GM18526 (cell line): ENCODE measurements around the gene CTBS.

Experiments used
- POLR2A ChIP-seq: IDR thresholded peaks from 3 replicates; pipeline ENCODE4 v1.6.1; 2011; ENCODE audit not compliant: insufficient read length; ENCODE audit errors: extremely low read depth

Gene CTBS

DNA sequence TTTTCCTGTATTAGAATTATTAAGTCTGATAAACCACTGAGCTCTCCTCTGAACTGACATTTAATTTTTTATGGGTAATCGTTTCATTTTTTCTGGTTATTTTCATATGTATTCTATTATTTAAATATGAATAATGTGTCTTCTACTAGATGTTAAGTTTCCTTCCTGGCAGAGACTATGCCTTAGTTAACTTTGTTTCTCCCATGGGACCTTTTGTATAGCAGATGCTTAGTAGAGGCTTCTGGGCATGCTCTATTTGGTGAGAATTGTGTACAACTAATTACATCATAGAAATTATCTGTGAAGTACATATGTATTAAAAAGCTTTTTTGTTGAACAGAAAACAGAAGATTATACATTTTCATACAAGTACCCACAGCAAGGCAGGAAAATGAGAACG, 23.4 kb downstream of the CTBS start:
- no peak for TF ChIP-seq POLR2A

DNA sequence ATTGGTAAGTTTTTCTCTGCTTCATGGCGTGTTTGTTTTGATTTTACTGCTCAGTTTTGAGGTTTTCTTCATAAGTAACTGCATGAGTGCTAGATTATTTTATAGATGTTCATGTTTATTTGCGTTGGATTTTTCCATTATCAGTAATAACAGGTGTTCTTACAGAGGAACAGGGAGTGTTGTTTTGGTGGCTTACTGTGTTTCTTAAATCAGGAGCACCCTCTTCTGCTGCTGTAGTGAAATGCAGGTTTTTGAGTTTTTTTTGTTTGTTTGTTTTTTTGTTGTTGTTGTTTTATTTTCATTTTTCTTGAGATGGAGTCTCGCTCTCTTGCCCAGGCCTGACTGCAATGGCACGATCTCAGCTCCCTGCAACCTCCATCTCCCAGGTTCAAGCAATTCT, 32.6 kb downstream of the CTBS start:
- no peak for TF ChIP-seq POLR2A

DNA sequence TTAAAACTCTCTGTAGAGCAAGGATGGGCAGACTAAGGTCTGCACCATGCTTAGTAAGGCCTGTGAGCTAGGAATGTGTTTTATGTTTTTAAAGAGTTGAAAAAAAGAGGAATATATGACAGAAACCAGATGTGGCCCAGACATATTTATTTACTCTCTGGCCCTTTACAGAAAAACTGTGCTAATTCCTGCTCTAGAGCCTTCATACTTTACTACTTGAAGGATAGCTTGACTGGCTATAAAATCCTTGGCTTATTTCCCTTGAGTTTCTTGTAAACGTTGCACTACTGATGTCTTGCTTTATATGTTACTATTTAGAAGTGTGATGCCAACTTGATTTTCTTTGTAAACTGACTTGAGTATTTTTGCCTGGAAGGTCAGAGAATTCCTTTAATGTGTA, 33.5 kb downstream of the CTBS start:
- no peak for TF ChIP-seq POLR2A

DNA sequence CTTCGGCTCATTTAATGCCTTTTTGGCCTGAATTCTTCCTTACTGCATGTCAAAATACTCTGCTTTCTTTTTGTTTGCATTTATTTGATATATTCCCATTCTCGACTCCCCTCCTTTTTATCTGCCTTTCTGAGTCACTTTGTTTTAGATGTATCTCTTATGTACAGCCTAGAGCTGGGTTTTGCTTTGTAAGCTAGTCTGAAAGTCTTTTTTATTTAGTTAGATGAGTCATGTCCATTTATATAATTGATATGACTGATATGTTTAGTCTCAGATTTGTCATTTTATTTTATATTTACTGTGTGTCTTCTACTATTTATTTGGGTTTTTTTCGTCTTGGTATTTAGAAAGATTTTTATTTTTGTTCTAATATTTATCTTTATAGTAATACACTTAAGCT, 34.3 kb downstream of the CTBS start:
- TF ChIP-seq POLR2A: no peak

DNA sequence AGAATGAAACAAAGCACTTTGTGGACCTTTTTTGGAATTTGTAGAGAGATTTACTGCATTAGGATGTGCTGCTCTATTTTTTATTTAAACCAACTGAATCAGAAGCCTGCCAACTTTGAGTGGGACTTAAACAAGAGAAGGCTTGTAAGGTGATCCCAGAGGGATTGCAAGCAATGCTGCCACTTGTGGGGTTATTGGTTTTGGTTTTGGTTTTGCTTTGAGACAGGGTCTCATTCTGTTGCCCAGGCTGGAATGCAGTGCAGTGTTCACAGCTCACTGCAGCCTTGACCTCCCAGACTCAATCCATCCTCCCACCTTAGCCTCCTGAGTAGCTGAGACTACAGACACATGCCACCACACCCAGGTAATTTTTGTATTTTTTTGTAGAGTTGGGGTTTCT, 35.6 kb downstream of the CTBS start:
- no peak for TF ChIP-seq POLR2A

DNA sequence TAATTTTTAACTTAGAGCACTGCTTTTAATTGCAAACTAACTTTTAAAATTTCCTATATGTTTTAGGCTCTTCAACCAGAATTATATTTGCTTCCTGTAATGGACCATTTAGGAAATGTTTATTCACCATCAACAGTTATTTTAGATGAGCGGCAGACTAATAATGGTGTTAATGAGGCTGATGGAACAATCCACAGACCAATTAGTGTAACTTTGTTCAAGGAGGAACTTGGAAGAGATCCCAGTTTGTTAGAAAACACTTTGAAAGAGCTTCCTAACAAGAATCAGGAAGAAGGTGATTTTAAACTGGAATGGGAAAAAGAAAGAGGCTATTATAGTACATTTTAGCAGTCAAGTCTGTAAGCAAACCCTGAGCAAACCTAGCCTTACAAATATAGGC, 48.5 kb downstream of the CTBS start:
- no peak for TF ChIP-seq POLR2A

DNA sequence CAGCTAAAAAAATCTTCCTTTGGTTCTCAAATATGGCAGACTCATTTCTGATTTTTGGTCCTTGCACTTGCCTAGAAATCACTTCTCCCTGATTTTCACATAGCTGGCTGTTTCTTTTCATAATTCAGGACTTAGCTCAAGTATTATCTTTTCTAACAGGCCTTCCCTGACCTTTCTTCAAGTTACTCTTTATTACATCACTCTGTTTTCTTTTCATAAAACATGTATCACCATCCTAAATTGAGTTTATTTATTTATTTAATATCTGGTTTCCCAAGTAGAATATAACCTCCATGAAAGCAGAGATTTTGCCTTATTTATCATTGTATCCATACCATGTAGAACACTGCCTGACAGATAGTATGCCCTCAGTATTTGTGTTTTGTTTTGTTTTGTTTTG, 49.6 kb downstream of the CTBS start:
- TF ChIP-seq POLR2A: no peak

DNA sequence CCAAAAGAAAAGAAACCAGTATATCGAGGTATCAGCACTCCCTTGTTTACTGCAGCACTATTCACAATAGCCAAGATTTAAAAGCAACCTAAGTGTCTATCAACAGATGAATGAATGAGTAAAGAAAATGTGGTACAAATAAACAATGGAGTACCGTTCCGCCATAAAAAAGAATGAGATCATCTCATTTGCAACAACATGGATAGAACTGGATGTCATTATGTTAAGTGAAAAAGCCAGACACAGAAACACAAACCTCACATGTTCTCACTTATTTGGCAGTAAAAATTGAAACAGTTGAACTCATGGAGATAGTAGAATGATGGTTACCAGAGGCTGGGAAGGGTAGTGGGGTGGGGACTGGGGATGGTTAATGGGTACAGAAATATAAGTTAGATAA, 63.6 kb downstream of the CTBS start:
- TF ChIP-seq POLR2A: no peak

DNA sequence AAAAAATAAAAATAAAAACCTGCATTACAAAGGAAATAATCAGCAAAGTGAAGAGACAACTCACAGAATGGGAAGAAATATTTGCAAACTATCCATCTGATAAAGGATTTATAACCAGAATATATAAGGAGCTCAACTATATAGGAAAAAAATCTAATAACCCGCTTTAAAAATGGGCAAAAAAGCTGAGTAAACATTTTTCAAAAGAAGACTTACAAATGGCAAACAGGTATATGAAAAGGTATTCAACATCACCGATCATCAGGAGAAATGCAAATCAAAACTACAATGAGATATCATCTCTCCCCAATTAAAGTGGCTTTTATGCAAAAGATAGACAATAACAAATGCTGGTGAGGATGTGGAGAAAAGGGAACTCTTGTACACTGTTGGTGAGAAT, 64.1 kb downstream of the CTBS start:
- TF ChIP-seq POLR2A: no peak

DNA sequence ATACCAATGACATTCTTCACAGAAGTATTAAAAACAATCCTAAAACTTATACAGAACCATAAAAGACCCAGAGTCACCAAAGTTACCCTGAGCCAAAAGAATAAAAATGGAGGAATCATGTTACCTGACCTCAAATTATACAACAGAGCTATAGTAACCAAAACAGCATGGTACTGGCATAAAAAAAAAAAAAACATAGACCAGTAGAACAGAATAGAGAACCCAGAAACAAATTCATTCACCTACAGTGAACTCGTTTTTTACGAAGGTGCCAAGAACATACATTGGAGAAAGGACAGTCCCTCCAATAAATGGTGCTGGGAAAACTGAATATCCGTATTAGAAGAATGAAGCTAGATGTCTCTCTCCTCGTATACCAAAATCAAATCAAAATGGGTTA, 65.2 kb downstream of the CTBS start:
- TF ChIP-seq POLR2A: no peak

DNA sequence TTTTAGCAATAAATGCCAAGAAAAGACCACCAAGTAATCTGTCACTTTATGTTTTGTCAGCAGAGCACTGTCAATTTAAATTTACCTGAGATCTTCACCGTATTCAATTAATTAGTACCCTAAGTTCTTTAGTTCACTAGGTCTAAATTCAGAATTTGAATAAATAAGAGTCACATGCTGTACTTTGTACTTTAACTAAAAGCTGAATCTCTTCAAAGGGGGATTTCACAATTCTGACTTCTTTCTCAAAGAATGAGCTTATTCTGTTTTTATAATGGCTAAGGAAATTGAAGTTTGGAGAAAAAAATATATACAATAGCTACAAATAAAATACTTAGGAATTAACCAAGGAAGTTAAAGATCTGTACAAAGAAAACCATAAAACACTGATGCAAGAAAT, 65.7 kb downstream of the CTBS start:
- TF ChIP-seq POLR2A: no peak

DNA sequence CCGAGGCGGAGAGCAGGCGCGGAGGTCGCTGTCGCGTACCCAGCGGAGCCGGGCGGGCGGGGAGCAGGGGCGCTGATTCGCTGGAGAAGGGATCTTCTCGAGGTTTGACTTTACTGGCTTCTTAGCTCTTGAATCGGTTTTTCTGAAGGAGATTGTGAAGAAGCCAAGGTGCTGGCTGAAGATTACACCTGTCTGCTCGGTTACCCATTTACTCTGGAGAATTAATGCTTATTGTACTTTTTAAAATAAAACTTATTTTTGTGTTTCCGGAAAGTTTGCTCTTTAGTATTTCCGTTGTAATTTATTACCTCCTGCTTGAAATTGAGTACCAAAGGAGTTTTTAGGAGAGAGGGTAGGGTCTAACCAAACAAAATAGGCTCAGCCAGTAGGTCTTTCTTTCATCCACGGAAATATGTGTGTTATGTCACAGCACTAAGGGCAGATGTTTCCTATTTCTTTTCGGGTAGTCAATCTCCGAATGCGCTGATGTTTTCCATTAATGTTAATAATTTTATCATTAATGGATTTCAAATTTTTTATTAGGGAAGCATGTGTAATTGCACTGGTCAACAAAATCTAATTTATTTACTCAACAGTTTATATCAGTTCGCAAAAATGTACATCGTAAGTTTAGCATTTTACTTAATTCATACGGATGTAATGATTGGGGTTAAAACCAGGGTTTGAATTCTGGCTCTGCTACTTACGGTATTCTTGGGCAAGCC, 67.3 kb downstream of the CTBS start:
- no peak for TF ChIP-seq POLR2A

DNA sequence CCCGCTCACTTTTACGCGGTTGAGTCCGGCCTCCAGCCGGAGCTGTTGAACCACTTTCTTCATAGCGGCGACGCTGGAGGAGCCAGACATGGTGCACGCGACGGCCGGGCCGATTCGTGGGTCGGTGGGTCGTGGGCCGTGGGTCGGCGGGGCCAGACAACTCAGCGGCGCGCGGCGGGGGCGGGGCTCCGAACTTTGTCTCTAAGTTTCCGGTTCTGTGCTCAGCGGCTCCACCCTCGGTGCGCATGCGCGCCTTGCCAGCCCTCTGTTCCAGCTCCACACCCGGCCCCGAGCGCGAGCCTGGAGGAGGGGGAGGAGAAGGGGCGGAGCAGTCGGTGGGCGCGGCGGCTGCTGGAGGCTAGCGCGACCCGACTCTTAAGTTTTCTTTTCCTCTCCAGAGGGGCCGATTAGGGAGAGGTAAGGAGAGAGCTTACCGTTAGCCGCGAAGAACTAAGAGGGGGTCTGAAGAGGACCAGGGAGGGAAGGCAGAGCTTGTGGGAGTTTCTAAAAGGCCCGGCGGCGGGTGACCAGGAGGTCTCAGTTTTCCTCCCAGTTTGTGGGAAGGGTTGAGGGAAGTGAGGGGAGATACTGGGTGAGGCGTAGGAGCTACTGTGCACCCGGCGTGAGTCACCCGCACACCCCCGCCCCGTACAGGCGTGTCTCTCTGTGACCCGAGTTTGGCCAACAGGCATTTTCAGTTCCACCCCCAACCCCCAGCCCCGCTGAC, 68.1 kb downstream of the CTBS start, which contains the start of the genes GNG5 and SPATA1:
Gene GNG5, minus strand, starts transcription at position 580 of the 727 bp plus-strand sequence. Its CDS starts 490 bp downstream, at position 90.
Gene SPATA1, plus strand, starts transcription at position 385 of the 727 bp plus-strand sequence. CDS start 9,974 bp downstream, outside the sequence.
- TF ChIP-seq POLR2A: peak; percentile 68

DNA sequence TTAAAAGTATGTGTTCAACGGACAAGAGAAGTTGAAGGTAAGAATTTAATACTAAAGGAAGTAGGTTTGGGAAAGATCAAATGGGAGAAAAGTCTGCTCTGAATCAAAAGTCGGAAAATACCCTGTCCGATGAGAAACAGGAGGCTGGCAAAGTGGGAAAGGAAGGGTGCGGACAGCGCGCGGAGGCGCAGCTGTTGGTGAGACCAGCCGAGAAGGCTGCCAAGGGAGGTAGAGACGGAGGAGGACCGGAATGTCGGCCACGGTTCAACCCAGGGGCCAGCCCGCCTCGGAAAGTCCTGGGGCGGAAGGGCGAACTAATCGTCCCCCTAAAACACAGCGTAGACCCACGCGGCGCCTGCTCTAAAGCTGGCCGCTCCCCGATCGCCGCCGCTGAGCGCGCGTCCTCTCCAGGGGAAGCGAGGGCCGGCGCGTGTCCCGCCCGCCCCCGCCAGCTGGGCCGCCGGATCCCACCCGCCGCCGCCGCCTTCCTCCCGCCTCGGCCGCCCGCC, 68.7 kb downstream of the CTBS start:
- peak; percentile 9 for TF ChIP-seq POLR2A

DNA sequence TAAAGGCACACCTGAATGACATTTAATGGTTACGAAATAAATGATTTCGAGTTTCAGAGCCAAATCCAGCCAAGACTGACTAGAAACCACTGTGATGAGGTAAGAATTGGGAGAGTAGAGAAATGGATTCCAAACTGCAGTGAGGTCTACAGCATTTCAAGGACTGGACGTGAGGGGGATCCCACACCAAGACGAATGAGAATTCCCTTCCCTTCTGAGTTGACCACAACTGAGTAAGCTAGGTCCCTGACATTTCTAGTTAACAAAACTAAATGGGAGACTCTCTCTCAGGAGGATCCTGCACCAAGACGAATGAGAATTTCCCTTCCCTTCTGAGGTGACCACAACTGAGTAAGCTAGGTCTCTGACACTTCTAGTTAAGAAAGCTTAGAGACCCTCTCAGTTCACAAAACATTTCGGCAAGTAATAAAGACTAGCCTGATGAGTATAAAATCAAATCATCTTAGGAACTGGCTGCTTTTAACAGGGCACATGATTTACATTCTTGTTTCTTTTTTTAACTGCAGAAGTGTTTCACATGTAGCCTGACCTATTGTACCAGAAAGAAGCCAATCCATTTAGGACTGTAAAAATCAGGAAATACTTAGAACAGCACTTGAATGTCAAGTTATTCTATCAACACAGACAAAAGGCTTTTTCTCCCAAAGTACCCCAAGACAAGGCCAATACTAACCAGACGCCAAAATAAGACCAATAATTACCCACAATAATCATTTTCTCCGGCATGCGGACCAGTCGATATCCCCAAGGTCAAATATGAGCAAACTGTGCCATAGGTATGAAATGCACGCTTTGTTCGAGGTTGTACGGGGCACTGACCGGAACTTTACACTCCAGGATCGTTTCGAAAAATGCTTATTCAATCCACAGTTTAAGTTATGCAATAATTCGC, 69.4 kb downstream of the CTBS start:
- no peak for TF ChIP-seq POLR2A
